ENCODE data around the gene RNF112.

DNA sequence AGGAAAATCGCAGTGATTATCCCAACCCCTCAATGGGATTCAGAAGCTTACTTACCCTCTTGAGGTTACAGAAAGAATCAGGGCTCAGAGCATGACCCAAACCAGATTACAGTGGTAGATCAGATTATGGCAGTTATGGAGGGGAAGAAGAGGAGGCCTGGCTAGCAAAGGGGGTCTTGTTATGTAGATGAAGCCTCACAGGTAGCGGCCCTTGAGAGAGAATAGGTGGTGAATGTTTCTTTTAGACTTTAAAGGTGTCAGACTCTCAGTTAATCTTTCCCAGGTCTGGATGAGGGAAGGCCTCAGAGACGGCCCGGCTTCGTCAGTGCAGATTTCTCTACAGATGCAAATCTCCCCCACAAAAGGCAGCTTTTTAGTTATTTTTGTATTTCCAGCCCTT is 15.6 kb downstream of the RNF112 start:
- TF ChIP-seq CTCF (IDR thresholded peaks at IDR 0.05; ENCODE audit: insufficient read depth, low read length, poor library complexity, severe bottlenecking) (no peak), EZH2phosphoT487 (conservative IDR thresholded peaks at IDR 0.05; ENCODE audit: low read length) (no peak)

All from SU-DHL-6 (cell line).